GM21786 (cell line): ENCODE measurements around the gene FBXL14.

Experiments used
- ATAC-seq: cut with Tn5 transposase; IDR thresholded peaks from one replicate; pipeline ENCODE4 v1.9.1; 2021; ENCODE audit not compliant: unreplicated experiment

The FBXL14 gene

DNA sequence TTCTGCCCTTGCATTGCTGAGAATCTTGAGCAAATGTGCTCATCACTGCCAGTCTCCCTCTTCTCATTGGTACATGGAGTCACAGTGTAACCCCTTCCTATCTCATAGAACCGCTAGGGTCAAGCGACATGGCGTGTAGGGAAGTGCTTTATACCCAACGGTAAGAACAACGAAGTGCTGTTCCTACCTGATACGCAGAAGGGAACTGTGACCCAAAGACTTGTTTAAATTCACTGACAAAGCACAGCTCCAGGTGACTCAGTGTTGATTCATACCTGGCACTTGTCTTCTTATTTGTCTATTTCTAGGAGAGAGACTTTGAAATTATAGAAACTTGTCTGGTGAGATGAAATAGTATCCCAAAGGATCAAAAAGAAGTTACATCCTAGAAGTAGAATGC, 53.7 kb downstream of the FBXL14 start:
- ATAC-seq: no peak

DNA sequence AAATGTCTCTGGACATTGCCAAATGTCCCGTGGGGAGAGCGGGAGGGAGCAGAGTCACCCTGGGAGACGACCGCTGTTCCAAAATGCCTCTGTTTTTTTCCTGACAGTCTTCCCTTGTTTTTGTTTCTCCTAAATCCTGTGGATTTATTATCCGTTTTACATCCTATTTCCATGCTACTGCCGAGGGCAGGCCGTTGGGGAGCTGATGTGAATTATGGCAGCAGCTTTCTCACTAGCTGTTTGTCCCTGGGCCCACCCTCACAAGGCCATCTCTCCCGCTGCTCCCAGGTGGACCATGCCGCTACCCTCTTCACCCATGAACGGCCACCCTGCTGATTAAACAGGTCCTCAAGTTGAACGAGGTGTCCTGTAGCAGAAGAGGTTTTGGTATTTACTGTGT, 55.2 kb downstream of the FBXL14 start:
- ATAC-seq: no peak

DNA sequence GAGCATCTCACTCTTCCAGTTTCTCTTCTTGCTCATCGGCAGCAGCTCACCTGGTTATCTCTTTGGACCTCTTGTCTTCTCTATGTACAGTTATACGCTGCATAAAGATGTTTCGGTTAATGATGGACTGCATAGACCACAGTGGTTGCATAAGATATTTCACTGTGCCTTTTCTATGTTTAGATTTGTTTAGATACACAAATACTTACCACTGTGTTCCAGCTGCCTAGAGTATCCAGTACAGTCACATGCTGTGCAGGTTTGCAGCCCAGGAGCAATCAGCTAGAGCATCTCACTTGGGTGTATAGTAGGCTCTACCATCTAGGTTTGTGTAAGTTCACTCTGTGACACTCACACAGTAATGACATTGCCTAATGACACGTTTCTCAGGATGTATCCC, 57.6 kb downstream of the FBXL14 start:
- no peak for ATAC-seq

- ATAC-seq: peak; percentile 32
Measured at GRCh38 chr12:1534748-1535147, 59.6 kb downstream of the FBXL14 start.

DNA sequence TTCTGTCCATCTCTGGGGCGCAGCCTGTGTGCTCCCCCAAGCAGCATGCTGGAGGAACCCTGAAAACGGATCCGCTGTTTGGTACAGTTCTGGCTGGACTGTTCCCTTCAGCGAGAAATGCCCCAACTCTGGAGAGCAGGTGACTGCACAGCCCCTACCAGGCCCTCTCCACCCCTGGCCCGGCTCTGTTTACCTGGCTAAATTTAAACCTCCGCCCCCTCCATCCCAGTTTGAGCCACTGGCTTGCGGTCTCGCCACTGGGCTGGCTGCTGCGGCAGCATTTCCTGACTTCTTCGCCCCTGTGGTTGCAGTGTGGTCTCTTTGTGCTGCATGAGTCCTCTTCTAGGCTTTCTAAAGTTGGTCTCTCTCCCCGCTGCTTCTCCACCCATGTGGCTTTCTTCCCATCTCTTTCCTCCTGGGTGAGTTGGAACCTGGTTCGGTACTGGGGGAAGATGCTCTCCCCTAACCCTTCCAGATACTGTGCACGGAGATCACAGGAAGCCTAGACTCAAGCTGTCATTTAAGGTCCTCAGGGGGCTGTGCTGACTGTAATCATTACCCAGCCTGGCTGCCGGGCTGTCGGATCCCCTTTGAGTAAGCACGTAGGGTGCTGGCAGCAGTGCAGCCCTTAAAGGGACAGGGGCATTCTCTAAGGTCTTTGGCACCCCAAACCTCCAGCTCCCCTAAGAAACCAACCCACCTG, 60.6 kb downstream of the FBXL14 start:
- ATAC-seq: peak; percentile 50

- ATAC-seq: peak; percentile 10
Measured at GRCh38 chr12:1533205-1533601, 61.2 kb downstream of the FBXL14 start.

DNA sequence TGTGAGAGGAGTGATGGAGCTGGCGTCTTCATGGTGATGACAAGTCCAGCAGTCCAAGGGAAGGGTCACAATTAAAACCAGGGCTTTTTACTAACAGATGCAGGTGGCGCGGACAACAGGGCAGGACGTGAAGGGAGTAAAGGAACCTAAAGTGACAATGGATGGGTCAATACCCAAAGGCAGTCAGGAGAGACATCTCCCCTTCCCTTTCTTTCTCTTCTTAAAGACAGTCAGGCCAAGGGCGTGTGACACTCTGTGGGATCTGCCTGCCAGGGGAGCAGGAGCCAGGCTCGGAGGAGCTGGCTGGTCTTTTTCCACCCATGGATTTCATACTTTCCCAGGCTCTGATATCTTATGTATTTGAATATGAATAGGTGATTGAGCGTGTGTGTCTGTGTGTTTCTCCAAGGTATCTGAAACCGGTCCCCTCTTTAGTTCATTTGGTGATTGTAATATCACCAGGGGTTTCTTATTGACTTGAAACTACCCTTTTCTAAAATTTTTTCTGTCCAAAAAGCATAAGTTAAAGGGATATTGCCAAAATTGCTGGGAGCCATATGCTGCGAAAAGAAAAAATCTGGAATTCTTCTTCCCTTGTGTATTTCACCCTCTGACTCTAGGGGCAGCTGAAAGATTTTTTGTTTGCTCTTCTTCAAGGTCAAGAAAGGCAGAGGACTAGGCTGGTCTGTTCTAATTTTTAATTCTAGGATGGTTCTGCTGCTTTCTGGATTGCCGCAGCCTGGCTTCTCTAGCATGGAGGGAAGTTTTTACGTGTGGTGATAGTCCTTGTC, 61.8 kb downstream of the FBXL14 start:
- no peak for ATAC-seq

- no peak for ATAC-seq
Measured at GRCh38 chr12:1531654-1532374, 62.6 kb downstream of the FBXL14 start.

DNA sequence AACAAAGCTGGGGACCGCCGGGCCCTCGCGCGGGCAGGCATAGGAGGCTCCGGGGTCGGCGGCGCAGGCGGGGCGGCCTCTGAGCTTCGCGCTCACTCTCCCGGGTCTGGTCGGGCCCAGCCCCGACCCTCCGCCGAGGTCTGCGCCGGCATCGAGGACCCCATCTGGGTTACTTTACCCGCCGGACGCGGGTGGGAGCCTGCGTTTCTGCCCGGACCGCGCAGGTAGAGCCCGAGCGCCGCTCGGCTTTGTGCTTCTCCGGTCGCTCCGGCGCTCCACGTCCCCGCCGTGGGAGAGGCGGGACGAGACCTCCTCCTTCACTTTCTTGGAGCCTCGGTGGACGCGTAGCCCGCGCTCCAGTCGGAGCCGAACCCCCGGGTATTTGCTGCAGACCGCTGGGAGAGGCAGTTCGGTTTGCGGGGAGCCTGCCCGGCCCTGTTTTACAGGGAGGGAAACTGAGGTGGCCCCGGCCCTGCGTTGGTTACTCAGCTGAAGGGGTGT, 63.2 kb downstream of the FBXL14 start:
- ATAC-seq: no peak

GRCh38 chr12:1530592-1531152, 63.7 kb downstream of the FBXL14 start:
- no peak for ATAC-seq

GRCh38 chr12:1529862-1530591, 64.4 kb downstream of the FBXL14 start:
- ATAC-seq: no peak

GRCh38 chr12:1529228-1529861, 65.0 kb downstream of the FBXL14 start:
- no peak for ATAC-seq

GRCh38 chr12:1528791-1529190, 65.6 kb downstream of the FBXL14 start:
- ATAC-seq: no peak

DNA sequence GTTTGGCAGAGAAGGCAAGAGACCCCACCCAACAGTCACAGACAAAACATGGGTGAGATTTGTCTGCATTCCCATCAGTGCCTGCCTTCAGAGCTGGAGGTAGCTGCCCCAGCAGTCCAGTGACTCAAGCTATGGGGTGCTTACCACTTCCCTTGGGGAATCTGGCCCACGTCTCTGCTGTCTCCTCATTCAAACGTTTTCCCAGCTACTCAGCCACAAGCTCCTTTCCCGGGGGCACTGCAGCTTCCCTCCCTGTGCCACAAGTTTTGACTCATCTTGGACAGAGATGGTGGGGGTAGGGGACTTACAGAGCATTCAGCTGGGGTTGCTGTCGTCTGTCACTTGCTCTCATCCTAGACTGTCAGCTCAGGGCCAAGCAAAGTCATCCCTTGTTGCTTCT, 66.6 kb downstream of the FBXL14 start:
- no peak for ATAC-seq

DNA sequence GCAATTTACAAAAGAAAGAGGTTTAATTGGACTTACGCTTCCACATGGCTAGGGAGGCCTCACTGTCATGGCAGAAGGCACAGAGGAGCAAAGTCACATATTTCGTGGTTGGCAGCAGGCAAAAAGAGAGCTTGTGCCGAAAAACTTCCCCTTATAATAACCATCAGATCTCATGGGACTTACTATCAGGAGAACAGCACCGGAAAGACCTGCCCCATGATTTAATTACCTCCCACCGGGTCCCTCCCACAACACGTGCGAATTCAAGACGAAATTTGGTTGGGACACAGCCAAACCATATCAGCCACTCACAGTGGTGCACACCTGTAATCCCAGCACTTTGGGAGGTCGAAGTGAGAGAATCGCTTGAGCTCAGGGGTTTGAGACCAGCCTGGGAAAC, 68.5 kb downstream of the FBXL14 start:
- ATAC-seq: no peak

GRCh38 chr12:1523558-1524050, 70.8 kb downstream of the FBXL14 start:
- ATAC-seq: no peak

- ATAC-seq: no peak
Measured at GRCh38 chr12:1523046-1523445, 71.3 kb downstream of the FBXL14 start.

GRCh38 chr12:1519642-1520041, 74.7 kb downstream of the FBXL14 start:
- no peak for ATAC-seq

DNA sequence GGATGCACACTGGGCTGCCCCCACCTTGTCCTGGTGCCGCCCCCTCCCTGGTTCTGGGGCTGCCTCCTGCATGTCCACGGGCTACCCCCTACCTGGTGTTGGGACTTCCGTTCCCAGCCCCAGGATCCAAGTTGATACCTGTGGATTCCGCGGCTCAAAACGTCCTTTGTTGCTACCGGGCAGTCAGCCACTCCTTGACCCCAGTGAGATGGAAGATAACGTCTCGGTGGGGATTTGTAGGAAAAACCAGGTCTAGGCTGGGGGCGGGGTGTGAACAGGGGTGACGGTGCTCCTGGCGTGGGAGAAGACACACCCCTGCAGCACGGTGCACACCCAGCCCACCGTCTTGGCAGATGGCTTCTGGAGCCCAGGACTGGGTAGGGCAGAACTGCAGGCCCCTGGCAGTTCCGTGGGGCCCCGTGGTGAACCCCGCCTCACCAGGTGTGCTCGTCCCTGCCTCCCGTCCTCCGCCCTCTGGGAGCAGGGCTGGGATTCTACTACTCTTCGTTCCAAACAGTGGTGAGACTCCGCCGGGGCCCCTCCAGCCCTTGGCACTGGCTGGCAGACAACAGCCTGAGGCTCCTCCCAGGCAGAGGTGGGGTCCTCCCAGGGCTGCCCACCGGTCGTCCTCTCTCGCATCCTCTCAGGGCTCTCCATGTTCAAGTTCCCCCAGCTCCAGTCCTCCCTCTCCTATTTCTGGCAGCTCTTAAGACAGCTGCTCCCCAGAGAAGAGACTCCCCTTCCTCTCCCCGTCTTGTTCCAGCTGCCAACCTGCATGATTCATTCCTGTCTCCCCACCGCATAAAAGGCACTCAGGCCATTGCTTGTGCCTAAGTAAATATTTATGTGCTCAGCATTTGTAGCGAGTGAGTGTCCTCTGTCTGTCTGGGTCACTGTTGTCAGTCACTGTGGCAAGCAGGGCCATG, 75.5 kb downstream of the FBXL14 start:
- no peak for ATAC-seq
